ENCODE results near the gene ITGA7.

The ITGA7 gene

GRCh38 chr12:55733858-55734257 lies 26.2 kb upstream of the ITGA7 start:
- DNase-seq (ENCODE audit: low read depth), result no peak

GRCh38 chr12:55733021-55733555 lies 25.4 kb upstream of the ITGA7 start:
- no peak for DNase-seq (ENCODE audit: low read depth)

GRCh38 chr12:55732288-55732687 lies 24.6 kb upstream of the ITGA7 start:
- no peak for DNase-seq (ENCODE audit: low read depth)

GRCh38 chr12:55729819-55730818 lies 22.4 kb upstream of the ITGA7 start:
- DNase-seq (ENCODE audit: low read depth), result no peak

- DNase-seq (ENCODE audit: low read depth), result peak; percentile 26
Measured at GRCh38 chr12:55728939-55729818, 21.5 kb upstream of the ITGA7 start, which contains the start of gene CD63. CD63 (minus strand) TSS chr12:55729009; CDS start chr12:55728341, 668 bp downstream.

GRCh38 chr12:55728186-55728938 lies 20.7 kb upstream of the ITGA7 start:
- DNase-seq (ENCODE audit: low read depth), result no peak

GRCh38 chr12:55727643-55728185 lies 20.0 kb upstream of the ITGA7 start:
- no peak for DNase-seq (ENCODE audit: low read depth)

- no peak for DNase-seq (ENCODE audit: low read depth)
Measured at GRCh38 chr12:55726971-55727370, 19.3 kb upstream of the ITGA7 start.

- DNase-seq (ENCODE audit: low read depth), result no peak
Measured at GRCh38 chr12:55725556-55725955, 17.9 kb upstream of the ITGA7 start.

GRCh38 chr12:55724940-55725309 lies 17.2 kb upstream of the ITGA7 start:
- DNase-seq (ENCODE audit: low read depth), result no peak

- DNase-seq (ENCODE audit: low read depth), result peak; percentile 43
Measured at GRCh38 chr12:55724226-55724939, 16.7 kb upstream of the ITGA7 start.

- no peak for DNase-seq (ENCODE audit: low read depth)
Measured at GRCh38 chr12:55723516-55724225, 16.0 kb upstream of the ITGA7 start.

GRCh38 chr12:55722948-55723347 lies 15.2 kb upstream of the ITGA7 start:
- DNase-seq (ENCODE audit: low read depth), result no peak

GRCh38 chr12:55721601-55722213 lies 14.0 kb upstream of the ITGA7 start:
- DNase-seq (ENCODE audit: low read depth), result no peak

- no peak for DNase-seq (ENCODE audit: low read depth)
Measured at GRCh38 chr12:55720894-55721444, 13.3 kb upstream of the ITGA7 start.

- DNase-seq (ENCODE audit: low read depth), result no peak
Measured at GRCh38 chr12:55720071-55720564, 12.4 kb upstream of the ITGA7 start, which contains the start of gene RDH5. RDH5 (plus strand) TSS chr12:55720393; CDS start chr12:55721185, 792 bp downstream.

GRCh38 chr12:55719371-55719770 lies 11.7 kb upstream of the ITGA7 start:
- DNase-seq (ENCODE audit: low read depth), result no peak

- DNase-seq (ENCODE audit: low read depth), result no peak
Measured at GRCh38 chr12:55718624-55719275, 11.0 kb upstream of the ITGA7 start.

Measured in stimulated activated CD8-positive, alpha-beta memory T cell treated with anti-CD3 and anti-CD28 coated beads, Interleukin-15, amount 100 ng/mL, for 1 hour (primary cell).